Measurements from ENCODE around the gene GOLGA6L9.
A peak's percentile ranks its signal among the peaks of the same experiment; 100 is the strongest.
"Not testable (repeated sequence)": the region's sequence is repeated elsewhere in the genome, so short reads cannot be mapped to it uniquely, and the experiment has no call there.

GOLGA6L9 gene

DNA sequence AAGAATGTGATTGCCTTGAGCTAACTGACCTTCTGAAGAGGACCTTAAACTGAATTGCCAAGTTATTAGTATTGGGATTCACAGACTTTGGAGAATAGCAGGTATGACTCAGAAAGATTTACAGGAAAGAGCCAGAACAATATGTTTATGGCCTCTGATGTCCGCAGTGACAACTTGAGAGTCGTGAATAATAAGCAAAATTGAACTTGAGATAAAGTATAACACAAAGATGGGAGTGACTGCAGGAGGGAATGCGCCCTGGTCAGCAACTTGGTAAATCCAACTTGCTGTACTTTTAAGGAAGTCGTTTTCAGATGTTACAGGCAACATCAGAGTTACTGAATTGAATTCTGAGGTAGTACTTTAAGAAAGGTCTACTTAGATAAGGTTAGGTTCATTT is 19.3 kb upstream of the GOLGA6L9 start:
- not testable (repeated sequence) for H3K4me1 ChIP-seq; DNase-seq (ENCODE audit: low spot score in 2 of 2)

GRCh38 chr15:82411595-82411994 is 18.0 kb upstream of the GOLGA6L9 start:
- in situ Hi-C loops (cut with MboI; ENCODE audit: low sequenced_read_pairs); H3K9me3 ChIP-seq; H3K36me3 ChIP-seq (replicated peaks); H3K4me3 ChIP-seq; H3K4me1 ChIP-seq; DNase-seq (ENCODE audit: low spot score in 2 of 2); H3K27me3 ChIP-seq (ENCODE audit: low read depth): not testable (repeated sequence)

More for the DNA sequence above, 19.3 kb upstream of the GOLGA6L9 start:
- in situ Hi-C loops (cut with MboI; ENCODE audit: low sequenced_read_pairs); H3K4me3 ChIP-seq; H3K36me3 ChIP-seq (replicated peaks); H3K9me3 ChIP-seq; H3K27me3 ChIP-seq (ENCODE audit: low read depth): not testable (repeated sequence)

DNA sequence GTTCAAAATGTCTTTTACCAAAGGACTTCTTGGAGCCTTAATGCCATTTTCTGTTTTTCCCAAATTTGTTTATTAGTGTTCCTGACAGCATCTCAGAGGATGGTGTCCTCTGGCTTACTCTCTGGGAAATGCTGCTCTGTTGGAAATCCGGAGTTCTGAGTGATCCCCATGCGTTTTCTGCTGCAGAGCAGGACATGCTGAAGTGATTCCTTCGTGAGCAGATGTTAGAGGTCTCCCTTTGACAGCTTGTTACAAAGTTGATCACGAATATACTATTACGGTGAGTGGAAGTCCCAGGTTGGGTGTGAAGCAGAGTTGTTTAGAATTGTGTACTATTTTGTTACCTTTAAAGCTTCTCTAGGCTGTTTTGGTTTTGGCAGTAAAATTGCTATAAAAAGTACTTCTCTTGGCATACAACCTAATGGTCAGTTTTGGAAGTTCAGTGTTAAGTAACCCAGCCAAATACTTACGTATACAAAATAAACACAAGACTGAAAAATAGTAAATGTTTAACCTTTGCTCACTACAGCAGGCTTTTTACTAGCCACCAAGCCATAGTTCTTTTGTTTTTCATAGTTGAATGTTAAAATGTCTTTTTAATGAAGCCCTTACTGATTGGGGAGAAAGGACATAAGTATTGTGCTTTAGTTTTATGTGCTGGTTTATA is 15.0 kb upstream of the GOLGA6L9 start:
- H3K36me3 ChIP-seq (replicated peaks); H3K4me3 ChIP-seq; DNase-seq (ENCODE audit: low spot score in 2 of 2); H3K27me3 ChIP-seq (ENCODE audit: low read depth); in situ Hi-C loops (cut with MboI; ENCODE audit: low sequenced_read_pairs); H3K4me1 ChIP-seq; H3K9me3 ChIP-seq: not testable (repeated sequence)

GRCh38 chr15:82420516-82420915 is 9.1 kb upstream of the GOLGA6L9 start:
- H3K27me3 ChIP-seq (ENCODE audit: low read depth); H3K9me3 ChIP-seq; H3K4me3 ChIP-seq; H3K4me1 ChIP-seq; DNase-seq (ENCODE audit: low spot score in 2 of 2); in situ Hi-C loops (cut with MboI; ENCODE audit: low sequenced_read_pairs); H3K36me3 ChIP-seq (replicated peaks): not testable (repeated sequence)

GRCh38 chr15:82420966-82421365 is 8.7 kb upstream of the GOLGA6L9 start:
- H3K36me3 ChIP-seq (replicated peaks); in situ Hi-C loops (cut with MboI; ENCODE audit: low sequenced_read_pairs): not testable (repeated sequence)

GRCh38 chr15:82427117-82427516 is 2.5 kb upstream of the GOLGA6L9 start:
- H3K36me3 ChIP-seq (replicated peaks); H3K4me3 ChIP-seq; in situ Hi-C loops (cut with MboI; ENCODE audit: low sequenced_read_pairs); H3K4me1 ChIP-seq; H3K9me3 ChIP-seq; H3K27me3 ChIP-seq (ENCODE audit: low read depth): not testable (repeated sequence)
- DNase-seq (ENCODE audit: low spot score in 2 of 2): peak in 1 of 2 experiments; percentile 1

More at GRCh38 chr15:82420966-82421365, 8.7 kb upstream of the GOLGA6L9 start:
- H3K4me3 ChIP-seq; H3K4me1 ChIP-seq; H3K27me3 ChIP-seq (ENCODE audit: low read depth); DNase-seq (ENCODE audit: low spot score in 2 of 2); H3K9me3 ChIP-seq: not testable (repeated sequence)

GRCh38 chr15:82445420-82445819 is 15.8 kb downstream of the GOLGA6L9 start:
- H3K4me3 ChIP-seq: peak overlapping the region; percentile 24
- in situ Hi-C loops (cut with MboI; ENCODE audit: low sequenced_read_pairs): not testable (repeated sequence)

GRCh38 chr15:82457336-82457735 is 27.7 kb downstream of the GOLGA6L9 start:
- not testable (repeated sequence) for H3K9me3 ChIP-seq; DNase-seq (ENCODE audit: low spot score in 2 of 2); H3K4me3 ChIP-seq; H3K4me1 ChIP-seq; H3K36me3 ChIP-seq (replicated peaks); H3K27me3 ChIP-seq (ENCODE audit: low read depth)
- in situ Hi-C loops (cut with MboI; ENCODE audit: low sequenced_read_pairs): loop anchor here (25.0 kb wide), 1 partner anchor 105 kb away; no protein-coding TSS in a partner anchor

More at GRCh38 chr15:82445420-82445819, 15.8 kb downstream of the GOLGA6L9 start:
- H3K4me1 ChIP-seq; H3K27me3 ChIP-seq (ENCODE audit: low read depth); H3K36me3 ChIP-seq (replicated peaks); H3K9me3 ChIP-seq: not testable (repeated sequence)
- DNase-seq (ENCODE audit: low spot score in 2 of 2): peak in 1 of 2 experiments; percentile 87

DNA sequence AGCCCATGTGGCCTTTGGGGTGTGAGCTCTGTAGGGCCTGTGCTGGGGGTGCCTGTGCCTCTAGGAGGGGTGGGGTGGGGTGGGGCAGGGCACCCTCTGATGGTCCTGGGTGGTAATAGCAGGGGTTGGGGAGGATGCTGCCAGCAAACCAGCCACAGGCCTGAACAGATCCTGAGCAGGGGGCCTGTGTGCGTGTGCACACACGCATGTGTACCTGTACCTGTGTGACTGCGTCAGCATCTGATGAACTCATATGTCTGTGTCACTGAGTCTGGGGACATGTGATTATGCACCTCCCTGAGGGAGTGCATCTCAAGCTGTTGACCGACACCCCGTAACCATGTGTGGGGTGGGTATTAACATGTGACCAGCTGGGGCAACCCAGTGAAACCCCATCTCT is 36.0 kb downstream of the GOLGA6L9 start:
- in situ Hi-C loops (cut with MboI; ENCODE audit: low sequenced_read_pairs): loop anchor here (25.0 kb wide), 1 partner anchor 97 kb away; no protein-coding TSS in a partner anchor
- not testable (repeated sequence) for DNase-seq (ENCODE audit: low spot score in 2 of 2); H3K9me3 ChIP-seq; H3K27me3 ChIP-seq (ENCODE audit: low read depth); H3K4me3 ChIP-seq; H3K4me1 ChIP-seq; H3K36me3 ChIP-seq (replicated peaks)

DNA sequence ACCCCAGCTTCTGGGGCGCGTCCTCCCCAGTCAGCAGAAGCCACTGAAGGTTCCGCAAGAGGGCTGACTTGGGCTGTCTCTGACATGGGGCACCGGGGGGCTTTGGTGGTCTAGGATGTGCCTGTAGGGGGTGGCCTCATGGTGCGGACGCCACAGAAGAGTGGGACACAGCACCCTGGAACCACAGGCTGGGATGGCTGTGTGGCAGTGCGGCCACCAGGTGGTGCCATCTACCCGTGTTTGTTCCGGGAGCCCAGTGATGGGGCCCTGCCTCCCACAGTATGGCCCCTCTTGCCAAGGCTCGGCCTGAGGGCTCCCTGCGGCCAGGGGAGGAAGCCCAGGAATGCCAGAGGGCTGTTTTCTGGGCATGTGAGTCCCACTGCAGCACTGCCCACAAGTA is 38.6 kb downstream of the GOLGA6L9 start:
- in situ Hi-C loops (cut with MboI; ENCODE audit: low sequenced_read_pairs): loop anchor here (25.0 kb wide), 1 partner anchor 94 kb away; no protein-coding TSS in a partner anchor
- not testable (repeated sequence) for H3K36me3 ChIP-seq (replicated peaks); H3K9me3 ChIP-seq; H3K27me3 ChIP-seq (ENCODE audit: low read depth); H3K4me1 ChIP-seq; H3K4me3 ChIP-seq
- peak in 1 of 2 experiments; percentile 57 for DNase-seq (ENCODE audit: low spot score in 2 of 2)

DNA sequence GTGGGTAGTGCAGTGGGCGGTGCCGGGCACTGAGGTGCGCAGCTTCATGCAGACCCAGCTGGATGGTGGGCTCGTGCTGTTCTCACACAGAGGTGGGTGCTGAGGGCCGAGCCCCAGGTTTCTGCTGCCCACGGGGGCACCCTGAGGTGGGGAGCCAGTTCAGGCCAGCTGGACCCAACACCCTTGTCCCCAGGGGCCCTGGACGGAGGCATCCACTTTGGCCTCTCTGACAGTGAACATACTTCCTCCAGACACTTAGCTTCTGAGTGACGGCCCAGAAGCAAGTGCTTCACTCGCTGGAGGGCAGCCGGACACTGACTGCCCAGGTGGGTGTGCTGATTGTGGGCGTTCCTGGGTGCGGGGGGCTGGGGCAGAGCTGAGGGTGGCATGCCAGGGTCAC is 39.8 kb downstream of the GOLGA6L9 start:
- not testable (repeated sequence) for H3K27me3 ChIP-seq (ENCODE audit: low read depth); H3K4me1 ChIP-seq; H3K36me3 ChIP-seq (replicated peaks); H3K4me3 ChIP-seq; DNase-seq (ENCODE audit: low spot score in 2 of 2); H3K9me3 ChIP-seq
- in situ Hi-C loops (cut with MboI; ENCODE audit: low sequenced_read_pairs): loop anchor here (25.0 kb wide), 1 partner anchor 93 kb away; no protein-coding TSS in a partner anchor

GRCh38 chr15:82472269-82472982 is 42.8 kb downstream of the GOLGA6L9 start:
- in situ Hi-C loops (cut with MboI; ENCODE audit: low sequenced_read_pairs): loop anchor here (25.0 kb wide), 1 partner anchor 90 kb away; no protein-coding TSS in a partner anchor
- peak in 1 of 2 experiments; percentile 55 for DNase-seq (ENCODE audit: low spot score in 2 of 2)
- not testable (repeated sequence) for H3K4me1 ChIP-seq

DNA sequence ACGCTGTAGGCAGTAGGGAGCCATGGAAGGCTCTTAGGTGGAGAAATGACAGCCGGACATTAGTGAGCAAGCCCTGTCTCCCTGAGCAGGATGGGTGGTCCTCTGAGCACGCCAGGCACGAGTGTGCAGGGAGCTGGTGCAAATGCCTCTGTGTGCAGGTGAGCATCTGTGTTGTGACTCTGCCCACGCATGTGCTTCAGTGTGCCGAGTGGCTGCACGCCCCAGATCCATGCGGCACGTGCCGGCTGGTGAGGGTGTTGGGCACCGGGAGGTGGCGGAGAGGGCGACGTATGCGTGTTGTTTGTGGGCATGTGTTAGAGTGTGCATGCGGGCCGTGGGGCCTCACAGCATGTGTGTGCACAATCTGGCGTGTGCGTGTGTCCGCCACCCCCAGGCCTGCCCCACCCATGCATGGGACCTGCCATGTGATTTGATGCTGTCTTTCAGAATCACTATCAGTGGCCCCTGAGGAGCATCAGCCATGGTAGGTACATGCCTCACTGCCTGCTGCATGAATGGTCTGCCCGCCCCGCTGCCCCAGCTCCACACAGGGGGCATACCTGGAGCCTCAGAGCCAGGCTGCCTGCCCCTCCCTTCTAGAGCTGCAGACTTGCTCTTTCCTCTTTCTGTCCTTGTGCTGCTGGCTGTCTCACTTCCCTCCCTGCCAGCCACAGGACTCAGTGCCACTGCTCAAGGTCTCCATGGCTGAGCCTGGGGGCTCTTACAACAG is 45.1 kb downstream of the GOLGA6L9 start:
- H3K4me1 ChIP-seq; H3K36me3 ChIP-seq (replicated peaks); H3K27me3 ChIP-seq (ENCODE audit: low read depth); H3K4me3 ChIP-seq; H3K9me3 ChIP-seq: not testable (repeated sequence)
- in situ Hi-C loops (cut with MboI; ENCODE audit: low sequenced_read_pairs): loop anchor here (25.0 kb wide), 1 partner anchor 88 kb away; no protein-coding TSS in a partner anchor
- DNase-seq (ENCODE audit: low spot score in 2 of 2): peak in 1 of 2 experiments; percentile 9

More at GRCh38 chr15:82472269-82472982, 42.8 kb downstream of the GOLGA6L9 start:
- H3K9me3 ChIP-seq; H3K36me3 ChIP-seq (replicated peaks); H3K4me3 ChIP-seq; H3K27me3 ChIP-seq (ENCODE audit: low read depth): not testable (repeated sequence)

Measured in HAP-1 (cell line).